Endothelial cell of umbilical vein (primary cell): ENCODE measurements around the gene SLC49A3. TPM values are rescaled to one million over a fixed set of nuclear protein-coding genes. Genes with fewer than 3 reads are reported as not detected.

Experiments used
- BruUV-seq: library from RNA; stranded (reverse); fragments of 400-500 nt; replicated peaks from 2 replicates; lab custom pipeline; 2021; lab: Mats Ljungman, UMichigan
- CTCF ChIA-PET: fragments of 300-600, 350-600 bp; sonication (Branson Sonifier 250); formaldehyde crosslinking; loops from one replicate; lab custom pipeline; 2021; ENCODE audit warnings: antibody characterized with exemption, inconsistent platforms; lab: Charles Lee
- POLR2A ChIA-PET: fragments of 300-600, 350-600 bp; sonication (Branson Sonifier 250); formaldehyde crosslinking; loops from one replicate; lab custom pipeline; 2021; ENCODE audit warnings: antibody characterized with exemption, inconsistent platforms; lab: Charles Lee
- DNase-seq: peaks from one replicate; pipeline ENCODE4 v3.0.0-alpha.2; 2011; ENCODE audit warnings: low read depth, low spot score
- FAIRE-seq: peaks from 2 replicates; lab custom pipeline; 2011; peaks lifted over from hg19 to GRCh38; lab: Jason Lieb, UNC
- H2AFZ ChIP-seq: 2 replicates; pipeline ENCODE4 v1.6.0; 2012; ENCODE audit warnings: low read depth, low read length, control low read depth, inconsistent platforms
- H3K27ac ChIP-seq: 2 replicates; pipeline ENCODE4 v1.5.1; 2011; ENCODE audit warnings: low read depth, mild to moderate bottlenecking, control low read depth, low read length, moderate library complexity; ENCODE audit not compliant: insufficient read depth
- H3K27me3 ChIP-seq, 2 experiments: 2 replicates each; pipeline versions ENCODE4 v1.6.0 to v1.6.1; 2011; ENCODE audit warnings: low read length in 2 of 2, mixed read lengths in 1 of 2; ENCODE audit not compliant: control insufficient read depth in 2 of 2, insufficient read depth in 2 of 2
- H3K36me3 ChIP-seq, 2 experiments: 2 replicates in 1 of 2; 3 replicates in 1 of 2; pipeline ENCODE4 v1.5.1; 2011; ENCODE audit warnings: low read length in 2 of 2, mild to moderate bottlenecking in 1 of 2, moderate library complexity in 1 of 2; ENCODE audit not compliant: control insufficient read depth in 2 of 2, insufficient read depth in 2 of 2; ENCODE audit errors: extremely low read depth in 1 of 2
- H3K4me1 ChIP-seq: 3 replicates; pipeline ENCODE4 v1.5.1; 2011; ENCODE audit warnings: mild to moderate bottlenecking, low read length; ENCODE audit not compliant: control insufficient read depth, insufficient read depth; ENCODE audit errors: extremely low read depth
- H3K4me2 ChIP-seq: 2 replicates; pipeline ENCODE4 v1.6.1; 2011; ENCODE audit warnings: low read length, control low read depth, mixed read lengths; ENCODE audit not compliant: insufficient read depth
- H3K4me3 ChIP-seq, 3 experiments: fragments of 200-600 bp in 1 of 3; sonication (generic), shearing (Covaris generic) in 1 of 3; replicated peaks in 1 of 3; 2 replicates each; pipeline ENCODE4 v1.5.1; 2011 to 2016; ENCODE audit warnings: control low read depth in 3 of 3, low read length in 3 of 3, mild to moderate bottlenecking in 2 of 3, inconsistent platforms in 1 of 3, low read depth in 1 of 3, moderate library complexity in 1 of 3; ENCODE audit not compliant: insufficient read depth in 1 of 3
- H3K79me2 ChIP-seq: 2 replicates; pipeline ENCODE4 v1.6.0; 2012; ENCODE audit warnings: low read length, inconsistent platforms; ENCODE audit not compliant: control insufficient read depth, insufficient read depth
- H3K9ac ChIP-seq: replicated peaks from 2 replicates; pipeline ENCODE3; 2011; ENCODE audit warnings: low read length, control low read depth; ENCODE audit not compliant: insufficient read depth; ENCODE audit errors: extremely low read depth
- H3K9me1 ChIP-seq: replicated peaks from 3 replicates; pipeline ENCODE4 v1.6.0; 2011; ENCODE audit warnings: mild to moderate bottlenecking, low read length; ENCODE audit not compliant: control insufficient read depth, insufficient read depth; ENCODE audit errors: extremely low read depth
- H3K9me3 ChIP-seq: replicated peaks from 2 replicates; pipeline ENCODE4 v1.5.1; 2012; ENCODE audit warnings: low read length, inconsistent platforms; ENCODE audit not compliant: control insufficient read depth, insufficient read depth
- H4K20me1 ChIP-seq: replicated peaks from 2 replicates; pipeline ENCODE3; 2011; ENCODE audit warnings: mild to moderate bottlenecking, low read length; ENCODE audit not compliant: control insufficient read depth, insufficient read depth; ENCODE audit errors: extremely low read depth
- EZH2 ChIP-seq: IDR thresholded peaks from 2 replicates; pipeline ENCODE4 v1.6.1; 2012; ENCODE audit warnings: borderline replicate concordance, low read depth, mild to moderate bottlenecking, moderate library complexity, low read length, inconsistent platforms; ENCODE audit not compliant: severe bottlenecking
- FOS ChIP-seq: IDR thresholded peaks from 2 replicates; pipeline ENCODE4 v1.6.1; 2011; ENCODE audit warnings: mild to moderate bottlenecking, low read length, moderate library complexity, borderline replicate concordance; ENCODE audit not compliant: insufficient read depth
- GATA2 ChIP-seq: IDR thresholded peaks from 2 replicates; pipeline ENCODE4 v1.7.0; 2011; ENCODE audit warnings: low read depth, mild to moderate bottlenecking, moderate library complexity, mixed read lengths, low read length; ENCODE audit not compliant: insufficient read length, insufficient read depth
- JUN ChIP-seq: IDR thresholded peaks from 2 replicates; pipeline ENCODE4 v1.6.1; 2011; ENCODE audit warnings: borderline replicate concordance, low read depth; ENCODE audit not compliant: insufficient read length, insufficient read depth
- MYC ChIP-seq: IDR thresholded peaks from one replicate; pipeline ENCODE4 v1.6.1; 2011; ENCODE audit warnings: mild to moderate bottlenecking, low read depth, low read length
- POLR2A ChIP-seq: IDR thresholded peaks from 2 replicates; pipeline ENCODE4 v1.6.1; 2012; ENCODE audit warnings: low read depth, mild to moderate bottlenecking, control low read depth, low read length
- POLR2AphosphoS5 ChIP-seq: IDR thresholded peaks from 2 replicates; pipeline ENCODE4 v1.6.1; 2012; ENCODE audit warnings: low read depth, mild to moderate bottlenecking, control low read depth, low read length, moderate library complexity; ENCODE audit not compliant: insufficient read depth
- dilution Hi-C: fragments of 300-500 bp; cut with MboI; formaldehyde crosslinking; loops from one replicate; pipeline ENCODE4 v1.15.0; 2019; ENCODE audit warnings: low sequenced_read_pairs; ENCODE audit not compliant: extremely low pct_ligation_motif_present
- intact Hi-C: fragments of 100-400 bp; cut with micrococcal nuclease; formaldehyde crosslinking; loops from one replicate; pipeline ENCODE4 v1.10.0; 2022
- polyA plus RNA-seq, 4 experiments: library from polyadenylated mRNA; depleted of rRNA in 3 of 4; stranded (reverse) in 3 of 4; unstranded in 1 of 4; fragments of >200 nt; gene quantifications; 2 replicates each; pipeline versions ENCODE4 v1.2.1 to v1.2.3, GENCODE V29; 2011 to 2012; ENCODE audit warnings: missing spikeins in 1 of 4
- total RNA-seq: library from RNA; stranded (reverse); gene quantifications from 2 replicates; pipeline ENCODE4 v1.2.3, GENCODE V29; 2021
- TF ChIP-seq, protein P1 (sequence below), 2 donors: IDR thresholded peaks; 1 replicate in 1 of 2; 2 replicates in 1 of 2; pipeline ENCODE4 v1.5.1; 2011; ENCODE audit warnings: low read length in 2 of 2, mild to moderate bottlenecking in 2 of 2, moderate library complexity in 2 of 2, control low read depth in 1 of 2, inconsistent platforms in 1 of 2, low read depth in 1 of 2; ENCODE audit not compliant: insufficient read depth in 1 of 2; ENCODE audit errors: extremely low read depth in 1 of 2
- TF ChIP-seq, protein P2 (sequence below): IDR thresholded peaks from 2 replicates; pipeline ENCODE4 v1.6.1; 2011; ENCODE audit not compliant: insufficient read depth, insufficient read length

SLC49A3 gene
- total and polyA plus RNA-seq, 2 donors (not counting 3 experiments of a cell fraction or from before 2014, with no cell fraction given), result 4.2 to 11.5 TPM

DNA sequence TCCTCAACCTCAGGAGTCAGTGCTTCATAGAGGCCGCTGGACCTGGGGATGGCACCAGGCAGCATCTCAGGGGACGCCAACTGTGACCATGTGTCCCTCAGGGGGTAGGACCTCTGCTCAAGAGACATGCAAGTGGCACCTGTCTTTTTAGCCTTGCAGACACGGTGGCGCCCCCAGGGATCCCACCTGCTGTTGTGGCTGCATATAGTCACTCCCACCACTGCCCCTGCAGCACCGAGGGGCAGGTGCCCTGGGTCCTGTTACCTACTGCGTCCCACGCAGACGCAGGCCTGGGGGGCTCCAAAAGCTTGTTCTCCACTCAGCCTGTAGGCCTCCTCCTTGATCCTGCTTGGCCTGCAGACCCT, 12.1 kb downstream of the SLC49A3 start:
- Histone ChIP-seq H3K4me1 (peaks cover 16% of the 10 kb centered on the region), H2AFZ (no peak overlapping the region), H3K36me3 (peaks cover 5% of the 10 kb centered on the region in 2 experiments), H4K20me1 (no peaks in the 10 kb centered on the region), H3K9me1 (no peaks in the 10 kb centered on the region), H3K4me3 (no peak overlapping the region), H3K27me3 (no peaks in the 10 kb centered on the region), H3K79me2 (peaks cover 12% of the 10 kb centered on the region), H3K9ac (no peak overlapping the region), H3K27ac (no peak overlapping the region), H3K9me3 (no peaks in the 10 kb centered on the region), H3K4me2 (no peak overlapping the region)
- BruUV-seq, result no TSS peak
- DNase-seq (no peak), FAIRE-seq (no peak)
- TF ChIP-seq POLR2A, result no peak
- TF ChIP-seq GATA2, result no peak
- TF ChIP-seq, protein P1, sequence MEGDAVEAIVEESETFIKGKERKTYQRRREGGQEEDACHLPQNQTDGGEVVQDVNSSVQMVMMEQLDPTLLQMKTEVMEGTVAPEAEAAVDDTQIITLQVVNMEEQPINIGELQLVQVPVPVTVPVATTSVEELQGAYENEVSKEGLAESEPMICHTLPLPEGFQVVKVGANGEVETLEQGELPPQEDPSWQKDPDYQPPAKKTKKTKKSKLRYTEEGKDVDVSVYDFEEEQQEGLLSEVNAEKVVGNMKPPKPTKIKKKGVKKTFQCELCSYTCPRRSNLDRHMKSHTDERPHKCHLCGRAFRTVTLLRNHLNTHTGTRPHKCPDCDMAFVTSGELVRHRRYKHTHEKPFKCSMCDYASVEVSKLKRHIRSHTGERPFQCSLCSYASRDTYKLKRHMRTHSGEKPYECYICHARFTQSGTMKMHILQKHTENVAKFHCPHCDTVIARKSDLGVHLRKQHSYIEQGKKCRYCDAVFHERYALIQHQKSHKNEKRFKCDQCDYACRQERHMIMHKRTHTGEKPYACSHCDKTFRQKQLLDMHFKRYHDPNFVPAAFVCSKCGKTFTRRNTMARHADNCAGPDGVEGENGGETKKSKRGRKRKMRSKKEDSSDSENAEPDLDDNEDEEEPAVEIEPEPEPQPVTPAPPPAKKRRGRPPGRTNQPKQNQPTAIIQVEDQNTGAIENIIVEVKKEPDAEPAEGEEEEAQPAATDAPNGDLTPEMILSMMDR (IDR thresholded peaks at IDR 0.05; ENCODE audit: extremely low read depth in 1 of 2, insufficient read depth in 1 of 2, low read depth in 1 of 2, low read length in 2 of 2), result no peak
- TF ChIP-seq POLR2AphosphoS5, result no peak
- TF ChIP-seq EZH2, result no peak
- TF ChIP-seq JUN, result no peak
- TF ChIP-seq, protein P2, sequence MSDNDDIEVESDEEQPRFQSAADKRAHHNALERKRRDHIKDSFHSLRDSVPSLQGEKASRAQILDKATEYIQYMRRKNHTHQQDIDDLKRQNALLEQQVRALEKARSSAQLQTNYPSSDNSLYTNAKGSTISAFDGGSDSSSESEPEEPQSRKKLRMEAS, result no peak
- TF ChIP-seq MYC, result no peak
- no peak for TF ChIP-seq FOS
- dilution Hi-C loops (no loop called here), intact Hi-C loops (loop anchor here (10.0 kb wide), 2 partner anchors 202 to 342 kb away; partner anchors contain the start of gene ZNF141)
- POLR2A ChIA-PET, result no interaction called here
- CTCF ChIA-PET, result no interaction called here
